Measurements from ENCODE around the gene DNAJB8. TPM values are rescaled to one million over a fixed set of nuclear protein-coding genes. Genes with fewer than 3 reads are reported as not detected.

The DNAJB8 gene
- not detected in 2 replicates for total RNA-seq (2014; rRNA removed)
- Bru-seq, nascent RNA: not detected
- not detected for BruChase-seq, experiment 1, labeled RNA remaining after a 6-hour chase
- not detected for BruChase-seq, experiment 2, labeled RNA remaining after a 2-hour chase
- long read RNA-seq: 0 reads

- H2AFZ ChIP-seq (ENCODE audit: low read length): no peak within 1 kb of the TSS
- no TSS peak for BruUV-seq (replicated peaks)
- no peak for TF ChIP-seq EZH2phosphoT487 (IDR thresholded peaks at IDR 0.05; ENCODE audit: borderline replicate concordance, low read length)
- TF ChIP-seq, protein P1, sequence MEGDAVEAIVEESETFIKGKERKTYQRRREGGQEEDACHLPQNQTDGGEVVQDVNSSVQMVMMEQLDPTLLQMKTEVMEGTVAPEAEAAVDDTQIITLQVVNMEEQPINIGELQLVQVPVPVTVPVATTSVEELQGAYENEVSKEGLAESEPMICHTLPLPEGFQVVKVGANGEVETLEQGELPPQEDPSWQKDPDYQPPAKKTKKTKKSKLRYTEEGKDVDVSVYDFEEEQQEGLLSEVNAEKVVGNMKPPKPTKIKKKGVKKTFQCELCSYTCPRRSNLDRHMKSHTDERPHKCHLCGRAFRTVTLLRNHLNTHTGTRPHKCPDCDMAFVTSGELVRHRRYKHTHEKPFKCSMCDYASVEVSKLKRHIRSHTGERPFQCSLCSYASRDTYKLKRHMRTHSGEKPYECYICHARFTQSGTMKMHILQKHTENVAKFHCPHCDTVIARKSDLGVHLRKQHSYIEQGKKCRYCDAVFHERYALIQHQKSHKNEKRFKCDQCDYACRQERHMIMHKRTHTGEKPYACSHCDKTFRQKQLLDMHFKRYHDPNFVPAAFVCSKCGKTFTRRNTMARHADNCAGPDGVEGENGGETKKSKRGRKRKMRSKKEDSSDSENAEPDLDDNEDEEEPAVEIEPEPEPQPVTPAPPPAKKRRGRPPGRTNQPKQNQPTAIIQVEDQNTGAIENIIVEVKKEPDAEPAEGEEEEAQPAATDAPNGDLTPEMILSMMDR (conservative IDR thresholded peaks at IDR 0.05; ENCODE audit: low read depth, low read length): no peak
- TF ChIP-seq EZH2 (IDR thresholded peaks at IDR 0.05; ENCODE audit: low read length, unreplicated experiment): no peak
- no peaks in the 10 kb centered on the region for H3K9me3 ChIP-seq (ENCODE audit: low read length)
- no peaks in the 10 kb centered on the region for H3K79me2 ChIP-seq (ENCODE audit: low read length)
- POLR2A ChIA-PET (ENCODE audit: unreplicated experiment): no interaction called here
- ATAC-seq (no peak), DNase-seq (no peak)
- no peak within 1 kb of the TSS for H3K4me3 ChIP-seq (ENCODE audit: low read length)
- no peaks in the 10 kb centered on the region for H3K9me2 ChIP-seq (replicated peaks; ENCODE audit: low read length)
- no peak within 1 kb of the TSS for H3K27ac ChIP-seq (ENCODE audit: low read length)
- no peak within 1 kb of the TSS for H3K4me2 ChIP-seq (ENCODE audit: low read length)
- H3K4me1 ChIP-seq (ENCODE audit: insufficient read depth, low read length): no peaks in the 10 kb centered on the region
- H4K20me1 ChIP-seq (ENCODE audit: low read length): no peaks in the 10 kb centered on the region
- intact Hi-C loops (cut with micrococcal nuclease): no loop called here
- no peak within 1 kb of the TSS for H3K9ac ChIP-seq (ENCODE audit: low read length)
- CTCF ChIA-PET: no interaction called here
- no peaks in the 10 kb centered on the region for H3K36me3 ChIP-seq (ENCODE audit: low read depth, low read length)
- no peaks in the 10 kb centered on the region for H3K27me3 ChIP-seq (ENCODE audit: low read length)
- H3F3A ChIP-seq (ENCODE audit: low read length, unreplicated experiment): no peaks in the 10 kb centered on the region
These were observed at the start of gene DNAJB8 for GRCh38 chr3:128466840-128467541. DNAJB8 (minus strand) TSS chr3:128466890; CDS start chr3:128463245, 3,645 bp downstream.

DNA sequence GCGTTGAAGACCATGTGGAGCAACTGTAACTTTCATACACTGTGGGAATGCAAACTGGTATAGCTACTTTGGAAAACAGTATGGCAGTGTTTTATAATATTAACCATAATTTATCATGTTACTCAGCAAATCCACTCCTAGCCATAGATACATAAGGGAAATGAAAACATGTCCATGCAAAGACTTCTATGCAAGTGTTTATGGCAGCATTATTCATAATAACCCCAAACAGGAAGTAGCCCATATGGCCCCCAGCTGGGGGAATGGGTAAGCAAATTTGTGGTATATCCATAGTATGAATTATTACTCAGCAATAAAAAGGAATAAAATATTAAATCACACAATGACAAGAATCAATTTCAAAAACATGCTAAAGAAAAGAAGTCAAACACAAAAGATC is 49.3 kb upstream of the DNAJB8 start:
- POLR2A ChIA-PET (ENCODE audit: unreplicated experiment): no interaction called here
- H3K79me2 ChIP-seq (ENCODE audit: low read length): no peaks in the 10 kb centered on the region
- no peaks in the 10 kb centered on the region for H3K27me3 ChIP-seq (ENCODE audit: low read length)
- no peak overlapping the region for H2AFZ ChIP-seq (ENCODE audit: low read length)
- H3F3A ChIP-seq (ENCODE audit: low read length, unreplicated experiment): no peaks in the 10 kb centered on the region
- CTCF ChIA-PET: no interaction called here
- ATAC-seq (no peak), DNase-seq (no peak)
- no peak overlapping the region for H3K4me3 ChIP-seq (ENCODE audit: low read length)
- no peak overlapping the region for H3K27ac ChIP-seq (ENCODE audit: low read length)
- no TSS peak for BruUV-seq (replicated peaks)
- no peak for TF ChIP-seq EZH2phosphoT487 (IDR thresholded peaks at IDR 0.05; ENCODE audit: borderline replicate concordance, low read length)
- TF ChIP-seq EZH2 (IDR thresholded peaks at IDR 0.05; ENCODE audit: low read length, unreplicated experiment): no peak
- TF ChIP-seq, protein P1 (conservative IDR thresholded peaks at IDR 0.05; ENCODE audit: low read depth, low read length): no peak
- intact Hi-C loops (cut with micrococcal nuclease): no loop called here
- H3K9me2 ChIP-seq (replicated peaks; ENCODE audit: low read length): no peaks in the 10 kb centered on the region
- H3K4me1 ChIP-seq (ENCODE audit: insufficient read depth, low read length): no peaks in the 10 kb centered on the region
- no peak overlapping the region for H3K9ac ChIP-seq (ENCODE audit: low read length)
- H4K20me1 ChIP-seq (ENCODE audit: low read length): no peaks in the 10 kb centered on the region
- H3K4me2 ChIP-seq (ENCODE audit: low read length): no peak overlapping the region
- H3K36me3 ChIP-seq (ENCODE audit: low read depth, low read length): no peaks in the 10 kb centered on the region
- no peaks in the 10 kb centered on the region for H3K9me3 ChIP-seq (ENCODE audit: low read length)

- Histone ChIP-seq H3K27ac (ENCODE audit: low read length) (no peak overlapping the region), H3F3A (ENCODE audit: low read length, unreplicated experiment) (no peaks in the 10 kb centered on the region), H3K9me2 (replicated peaks; ENCODE audit: low read length) (no peaks in the 10 kb centered on the region), H3K27me3 (ENCODE audit: low read length) (no peaks in the 10 kb centered on the region), H3K4me1 (ENCODE audit: insufficient read depth, low read length) (peaks cover 10% of the 10 kb centered on the region), H3K36me3 (ENCODE audit: low read depth, low read length) (no peaks in the 10 kb centered on the region), H4K20me1 (ENCODE audit: low read length) (no peaks in the 10 kb centered on the region), H3K9me3 (ENCODE audit: low read length) (no peaks in the 10 kb centered on the region), H3K79me2 (ENCODE audit: low read length) (no peaks in the 10 kb centered on the region), H2AFZ (ENCODE audit: low read length) (no peak overlapping the region), H3K4me3 (ENCODE audit: low read length) (no peak overlapping the region), H3K9ac (ENCODE audit: low read length) (no peak overlapping the region), H3K4me2 (ENCODE audit: low read length) (no peak overlapping the region)
- intact Hi-C loops (cut with micrococcal nuclease): loop anchor here (10.0 kb wide), 1 partner anchor 76 kb away; no protein-coding TSS in a partner anchor
- ChIA-PET CTCF (no interaction called here), POLR2A (ENCODE audit: unreplicated experiment) (no interaction called here)
- TF ChIP-seq, protein P1 (conservative IDR thresholded peaks at IDR 0.05; ENCODE audit: low read depth, low read length): no peak
- TF ChIP-seq EZH2 (IDR thresholded peaks at IDR 0.05; ENCODE audit: low read length, unreplicated experiment) (no peak), EZH2phosphoT487 (IDR thresholded peaks at IDR 0.05; ENCODE audit: borderline replicate concordance, low read length) (no peak)
- no peak for ATAC-seq
- no peak for DNase-seq
- BruUV-seq (replicated peaks): no TSS peak
These were observed 42.2 kb upstream of the DNAJB8 start for GRCh38 chr3:128508852-128509251.

Data from PC-3 (cell line).